Measurements from ENCODE around the gene VPS52. TPM values are rescaled to one million over a fixed set of nuclear protein-coding genes. Genes with fewer than 3 reads are reported as not detected.

Gene VPS52
- total and polyA plus RNA-seq, 9 of the 15 experiments (the other 6 are each of a cell fraction or from before 2014, with no cell fraction given), result 24.4 to 103 (median 40.2) TPM

GRCh38 chr6:33201147-33201545 is 70.5 kb downstream of the VPS52 start (continued):
- TF ChIP-seq NCOR1 (IDR thresholded peaks at IDR 0.05) (no peak), TFE3 (CRISPR knock-in tag; IDR thresholded peaks at IDR 0.05) (no peak), ZNF184 (CRISPR knock-in tag; IDR thresholded peaks at IDR 0.05) (no peak), MYC (IDR thresholded peaks at IDR 0.05; ENCODE audit: low read depth, low read length) (peak; percentile 38), MYC (CRISPR knock-in tag; IDR thresholded peaks at IDR 0.05; ENCODE audit: borderline replicate concordance, low read depth) (no peak), RCOR1 (IDR thresholded peaks at IDR 0.05; ENCODE audit: borderline replicate concordance in 1 of 2, low read depth in 2 of 2, low read length in 2 of 2) (no peak), PHB (CRISPR knock-in tag; IDR thresholded peaks at IDR 0.05) (no peak), TCF7L2 (IDR thresholded peaks at IDR 0.05; ENCODE audit: low read depth, low read length) (no peak), ZFPM2 (CRISPR knock-in tag; IDR thresholded peaks at IDR 0.05) (no peak), SMAD4 (CRISPR knock-in tag; conservative IDR thresholded peaks at IDR 0.05) (no peak), JUN (IDR thresholded peaks at IDR 0.05; ENCODE audit: borderline replicate concordance, low read depth, low read length) (0 out of 2 replicates have a peak, but pooled peaks have one; percentile 7), JUN (CRISPR knock-in tag; IDR thresholded peaks at IDR 0.05; ENCODE audit: borderline replicate concordance) (no peak), CHD7 (IDR thresholded peaks at IDR 0.05; ENCODE audit: low read depth, low read length) (no peak), HNRNPLL (IDR thresholded peaks at IDR 0.05; ENCODE audit: low read depth, low read length, poor library complexity, severe bottlenecking) (no peak), POLR2H (tag; IDR thresholded peaks at IDR 0.05; ENCODE audit: low read depth) (no peak)
